ENCODE data around the gene PERP.

Gene PERP

GRCh38 chr6:138101946-138102731 lies 5.1 kb downstream of the PERP start:
- peaks cover 3% of the 10 kb centered on the region in 2 experiments for H3K36me3 ChIP-seq (ENCODE audit: control insufficient read depth in 1 of 2, insufficient read depth in 2 of 2, low read length in 2 of 2)
- H2BK12ac ChIP-seq (ENCODE audit: low read length), result no peak overlapping the region
- H3K27ac ChIP-seq (ENCODE audit: low read depth, low read length), result no peak overlapping the region
- H3K23ac ChIP-seq (ENCODE audit: low read length), result no peak overlapping the region
- WGBS (ENCODE audit: extremely low coverage, insufficient coverage, insufficient read length), result no CpG with 5 or more reads among the region's 10 CpGs
- H4K91ac ChIP-seq (ENCODE audit: low read depth, low read length), result no peak overlapping the region
- H3K18ac ChIP-seq (ENCODE audit: low read length), result no peak overlapping the region
- H4K12ac ChIP-seq (ENCODE audit: low read depth, low read length), result no peak overlapping the region
- peaks cover 7% of the 10 kb centered on the region for H3K79me1 ChIP-seq (ENCODE audit: low read length)
- no peak overlapping the region for H2BK5ac ChIP-seq (ENCODE audit: low read depth, low read length, poor library complexity)
- no peak overlapping the region for H3K4ac ChIP-seq (ENCODE audit: low read depth, low read length)
- peak overlapping the region; percentile 20 for H3K4me2 ChIP-seq (ENCODE audit: low read length)
- peak in 1 of 2 donors; percentile 64 for DNase-seq
- peaks cover 13% of the 10 kb centered on the region for H3K79me2 ChIP-seq (ENCODE audit: control insufficient read depth, insufficient read depth, low read length, poor library complexity)
- no peak overlapping the region for H2AK5ac ChIP-seq (ENCODE audit: low read length)
- no peak overlapping the region for H2BK120ac ChIP-seq (ENCODE audit: insufficient read depth, low read length, poor library complexity)
- no peak overlapping the region for H2AFZ ChIP-seq (ENCODE audit: insufficient read depth, low read length, poor library complexity)
- no peak overlapping the region for H3K14ac ChIP-seq (ENCODE audit: low read length)
- no peaks in the 10 kb centered on the region for H3K9me3 ChIP-seq (ENCODE audit: insufficient read depth, low read depth, low read length)
- H3K9ac ChIP-seq (ENCODE audit: low read length), result no peak overlapping the region
- no peak overlapping the region for H4K8ac ChIP-seq (ENCODE audit: low read depth, low read length)
- H3K27me3 ChIP-seq (ENCODE audit: insufficient read depth, low read length), result no peaks in the 10 kb centered on the region
- peaks cover 2 to 8% of the 10 kb centered on the region in 2 experiments for H3K4me1 ChIP-seq (ENCODE audit: control insufficient read depth in 1 of 2, insufficient read depth in 2 of 2, low read length in 2 of 2)
- H3K4me3 ChIP-seq (ENCODE audit: low read depth, low read length), result no peak overlapping the region

- Histone ChIP-seq H3K4me2 (ENCODE audit: low read length) (no peak overlapping the region), H2AFZ (ENCODE audit: insufficient read depth, low read length, poor library complexity) (no peak overlapping the region), H2AK5ac (ENCODE audit: low read length) (no peak overlapping the region), H2BK5ac (ENCODE audit: low read depth, low read length, poor library complexity) (no peak overlapping the region), H3K79me2 (ENCODE audit: control insufficient read depth, insufficient read depth, low read length, poor library complexity) (peaks cover 6% of the 10 kb centered on the region), H3K23ac (ENCODE audit: low read length) (no peak overlapping the region), H3K14ac (ENCODE audit: low read length) (no peak overlapping the region), H3K36me3 (ENCODE audit: control insufficient read depth in 1 of 2, insufficient read depth in 2 of 2, low read length in 2 of 2) (peaks cover 14 to 15% of the 10 kb centered on the region in 2 experiments), H4K91ac (ENCODE audit: low read depth, low read length) (no peak overlapping the region), H3K4me1 (ENCODE audit: control insufficient read depth in 1 of 2, insufficient read depth in 2 of 2, low read length in 2 of 2) (peaks cover 2 to 7% of the 10 kb centered on the region in 2 experiments), H2BK120ac (ENCODE audit: insufficient read depth, low read length, poor library complexity) (no peak overlapping the region), H3K4ac (ENCODE audit: low read depth, low read length) (peak overlapping the region; percentile 40), H2BK12ac (ENCODE audit: low read length) (no peak overlapping the region), H3K27me3 (ENCODE audit: insufficient read depth, low read length) (no peaks in the 10 kb centered on the region), H3K9ac (ENCODE audit: low read length) (no peak overlapping the region), H3K79me1 (ENCODE audit: low read length) (no peaks in the 10 kb centered on the region), H4K12ac (ENCODE audit: low read depth, low read length) (no peak overlapping the region), H3K4me3 (ENCODE audit: low read depth, low read length) (no peak overlapping the region), H3K9me3 (ENCODE audit: insufficient read depth, low read depth, low read length) (no peaks in the 10 kb centered on the region), H3K27ac (ENCODE audit: low read depth, low read length) (no peak overlapping the region), H3K18ac (ENCODE audit: low read length) (no peak overlapping the region), H4K8ac (ENCODE audit: low read depth, low read length) (no peak overlapping the region)
- DNase-seq, result peak; percentile 70 to 87
- no CpG with 5 or more reads among the region's 5 CpGs for WGBS (ENCODE audit: extremely low coverage, insufficient coverage, insufficient read length)
Observed at GRCh38 chr6:138099832-138100231, 7.4 kb downstream of the PERP start.

- H2AK5ac ChIP-seq (ENCODE audit: low read length), result no peak overlapping the region
- H3K23ac ChIP-seq (ENCODE audit: low read length), result no peak overlapping the region
- no peak for DNase-seq
- no peak overlapping the region for H3K27ac ChIP-seq (ENCODE audit: low read depth, low read length)
- no peak overlapping the region for H3K14ac ChIP-seq (ENCODE audit: low read length)
- peaks cover 6% of the 10 kb centered on the region for H3K79me2 ChIP-seq (ENCODE audit: control insufficient read depth, insufficient read depth, low read length, poor library complexity)
- no peaks in the 10 kb centered on the region for H3K9me3 ChIP-seq (ENCODE audit: insufficient read depth, low read depth, low read length)
- H3K18ac ChIP-seq (ENCODE audit: low read length), result no peak overlapping the region
- no peak overlapping the region for H4K12ac ChIP-seq (ENCODE audit: low read depth, low read length)
- H3K4ac ChIP-seq (ENCODE audit: low read depth, low read length), result peak overlapping the region; percentile 91
- H3K4me2 ChIP-seq (ENCODE audit: low read length), result no peak overlapping the region
- no peak overlapping the region for H3K4me3 ChIP-seq (ENCODE audit: low read depth, low read length)
- WGBS (ENCODE audit: extremely low coverage, insufficient coverage, insufficient read length), result no CpG with 5 or more reads among the region's 2 CpGs
- no peak overlapping the region for H4K91ac ChIP-seq (ENCODE audit: low read depth, low read length)
- H3K4me1 ChIP-seq (ENCODE audit: control insufficient read depth in 1 of 2, insufficient read depth in 2 of 2, low read length in 2 of 2), result peaks cover 2 to 5% of the 10 kb centered on the region in 2 experiments
- H3K9ac ChIP-seq (ENCODE audit: low read length), result no peak overlapping the region
- no peak overlapping the region for H2AFZ ChIP-seq (ENCODE audit: insufficient read depth, low read length, poor library complexity)
- H3K79me1 ChIP-seq (ENCODE audit: low read length), result no peaks in the 10 kb centered on the region
- no peak overlapping the region for H2BK120ac ChIP-seq (ENCODE audit: insufficient read depth, low read length, poor library complexity)
- H2BK5ac ChIP-seq (ENCODE audit: low read depth, low read length, poor library complexity), result no peak overlapping the region
- no peak overlapping the region for H4K8ac ChIP-seq (ENCODE audit: low read depth, low read length)
- H3K27me3 ChIP-seq (ENCODE audit: insufficient read depth, low read length), result no peaks in the 10 kb centered on the region
- peaks cover 17% of the 10 kb centered on the region in 2 experiments for H3K36me3 ChIP-seq (ENCODE audit: control insufficient read depth in 1 of 2, insufficient read depth in 2 of 2, low read length in 2 of 2)
- H2BK12ac ChIP-seq (ENCODE audit: low read length), result no peak overlapping the region
Observed at GRCh38 chr6:138098306-138098705, 8.9 kb downstream of the PERP start.

- no peak overlapping the region for H2BK120ac ChIP-seq (ENCODE audit: insufficient read depth, low read length, poor library complexity)
- no peak overlapping the region for H3K4me3 ChIP-seq (ENCODE audit: low read depth, low read length)
- H3K14ac ChIP-seq (ENCODE audit: low read length), result no peak overlapping the region
- H3K27me3 ChIP-seq (ENCODE audit: insufficient read depth, low read length), result no peaks in the 10 kb centered on the region
- H3K79me1 ChIP-seq (ENCODE audit: low read length), result no peaks in the 10 kb centered on the region
- DNase-seq, result no peak
- no peak overlapping the region for H2BK5ac ChIP-seq (ENCODE audit: low read depth, low read length, poor library complexity)
- H3K18ac ChIP-seq (ENCODE audit: low read length), result no peak overlapping the region
- H2AK5ac ChIP-seq (ENCODE audit: low read length), result no peak overlapping the region
- H4K91ac ChIP-seq (ENCODE audit: low read depth, low read length), result no peak overlapping the region
- peaks cover 22 to 23% of the 10 kb centered on the region in 2 experiments for H3K36me3 ChIP-seq (ENCODE audit: control insufficient read depth in 1 of 2, insufficient read depth in 2 of 2, low read length in 2 of 2)
- H3K4me2 ChIP-seq (ENCODE audit: low read length), result no peak overlapping the region
- peaks cover 4% of the 10 kb centered on the region for H3K79me2 ChIP-seq (ENCODE audit: control insufficient read depth, insufficient read depth, low read length, poor library complexity)
- H4K12ac ChIP-seq (ENCODE audit: low read depth, low read length), result no peak overlapping the region
- H3K9me3 ChIP-seq (ENCODE audit: insufficient read depth, low read depth, low read length), result no peaks in the 10 kb centered on the region
- H3K4me1 ChIP-seq (ENCODE audit: control insufficient read depth in 1 of 2, insufficient read depth in 2 of 2, low read length in 2 of 2), result no peaks in the 10 kb centered on the region
- H3K4ac ChIP-seq (ENCODE audit: low read depth, low read length), result no peak overlapping the region
- H3K9ac ChIP-seq (ENCODE audit: low read length), result no peak overlapping the region
- no peak overlapping the region for H3K23ac ChIP-seq (ENCODE audit: low read length)
- no CpG with 5 or more reads among the region's 1 CpG for WGBS (ENCODE audit: extremely low coverage, insufficient coverage, insufficient read length)
- H4K8ac ChIP-seq (ENCODE audit: low read depth, low read length), result no peak overlapping the region
- H3K27ac ChIP-seq (ENCODE audit: low read depth, low read length), result no peak overlapping the region
- no peak overlapping the region for H2BK12ac ChIP-seq (ENCODE audit: low read length)
- no peak overlapping the region for H2AFZ ChIP-seq (ENCODE audit: insufficient read depth, low read length, poor library complexity)
Observed at GRCh38 chr6:138094260-138094659, 13.0 kb downstream of the PERP start.

All from trophoblast cell (in vitro differentiated cells and primary cell).